ENCODE measurements around the gene FXYD6.

DNA sequence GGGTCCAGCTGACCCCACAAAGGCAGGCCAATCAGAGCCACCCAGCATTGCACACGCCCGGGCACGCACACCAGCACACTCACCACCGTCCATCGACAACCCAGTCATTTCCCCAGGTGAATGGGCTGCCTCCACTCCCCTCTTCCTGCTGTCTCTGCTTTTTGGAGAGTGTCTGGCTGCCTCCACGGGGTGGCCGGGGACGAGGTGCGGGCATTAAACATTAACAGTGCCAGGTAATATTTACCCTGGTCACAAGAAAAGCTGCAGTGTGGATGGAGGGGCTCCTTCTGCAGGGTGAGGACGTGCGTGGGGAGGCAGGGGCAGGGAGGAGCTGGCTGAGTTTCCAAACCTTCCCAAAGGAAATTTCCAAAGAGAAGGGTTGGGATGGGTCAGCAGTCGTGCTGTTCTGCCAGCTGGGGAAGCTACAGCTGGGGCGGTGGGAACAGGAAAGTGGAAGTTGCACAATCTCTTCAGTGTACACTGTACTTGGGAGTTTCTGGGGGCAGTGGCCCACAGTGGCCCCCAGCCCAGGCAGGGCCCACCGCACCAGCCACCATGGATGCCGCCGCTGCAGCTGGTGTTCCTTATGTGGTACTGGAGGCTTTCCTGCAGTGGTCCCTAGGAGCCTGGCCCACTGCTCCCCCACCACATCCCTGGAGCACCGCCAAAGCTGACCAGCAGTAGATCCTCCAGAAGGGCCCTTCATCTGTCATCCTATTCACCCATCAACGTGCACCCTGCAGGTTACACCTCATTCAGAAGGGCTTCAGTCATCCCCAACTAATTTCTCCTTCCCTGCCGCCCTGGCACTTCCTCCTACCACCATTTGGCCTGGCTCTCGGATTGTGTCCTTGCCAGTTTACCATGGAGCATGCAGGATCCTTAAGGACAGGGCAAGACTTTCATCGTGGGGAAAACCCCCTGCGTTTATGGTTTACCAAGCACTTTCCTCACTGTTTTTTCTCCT, 51.6 kb downstream of the FXYD6 start, which contains the start of gene FXYD2:
- TF ChIP-seq, protein P1, sequence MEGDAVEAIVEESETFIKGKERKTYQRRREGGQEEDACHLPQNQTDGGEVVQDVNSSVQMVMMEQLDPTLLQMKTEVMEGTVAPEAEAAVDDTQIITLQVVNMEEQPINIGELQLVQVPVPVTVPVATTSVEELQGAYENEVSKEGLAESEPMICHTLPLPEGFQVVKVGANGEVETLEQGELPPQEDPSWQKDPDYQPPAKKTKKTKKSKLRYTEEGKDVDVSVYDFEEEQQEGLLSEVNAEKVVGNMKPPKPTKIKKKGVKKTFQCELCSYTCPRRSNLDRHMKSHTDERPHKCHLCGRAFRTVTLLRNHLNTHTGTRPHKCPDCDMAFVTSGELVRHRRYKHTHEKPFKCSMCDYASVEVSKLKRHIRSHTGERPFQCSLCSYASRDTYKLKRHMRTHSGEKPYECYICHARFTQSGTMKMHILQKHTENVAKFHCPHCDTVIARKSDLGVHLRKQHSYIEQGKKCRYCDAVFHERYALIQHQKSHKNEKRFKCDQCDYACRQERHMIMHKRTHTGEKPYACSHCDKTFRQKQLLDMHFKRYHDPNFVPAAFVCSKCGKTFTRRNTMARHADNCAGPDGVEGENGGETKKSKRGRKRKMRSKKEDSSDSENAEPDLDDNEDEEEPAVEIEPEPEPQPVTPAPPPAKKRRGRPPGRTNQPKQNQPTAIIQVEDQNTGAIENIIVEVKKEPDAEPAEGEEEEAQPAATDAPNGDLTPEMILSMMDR (IDR thresholded peaks at IDR 0.05), result no peak
- TF ChIP-seq POLR2A (IDR thresholded peaks at IDR 0.05), result no peak
